Measurements from ENCODE around the gene IL17RA. TPM values are rescaled to one million over a fixed set of nuclear protein-coding genes. Genes with fewer than 3 reads are reported as not detected.
A peak's percentile ranks its signal among the peaks of the same experiment; 100 is the strongest.
"Not testable (repeated sequence)": the region's sequence is repeated elsewhere in the genome, so short reads cannot be mapped to it uniquely, and the experiment has no call there.

IL17RA gene, protein sequence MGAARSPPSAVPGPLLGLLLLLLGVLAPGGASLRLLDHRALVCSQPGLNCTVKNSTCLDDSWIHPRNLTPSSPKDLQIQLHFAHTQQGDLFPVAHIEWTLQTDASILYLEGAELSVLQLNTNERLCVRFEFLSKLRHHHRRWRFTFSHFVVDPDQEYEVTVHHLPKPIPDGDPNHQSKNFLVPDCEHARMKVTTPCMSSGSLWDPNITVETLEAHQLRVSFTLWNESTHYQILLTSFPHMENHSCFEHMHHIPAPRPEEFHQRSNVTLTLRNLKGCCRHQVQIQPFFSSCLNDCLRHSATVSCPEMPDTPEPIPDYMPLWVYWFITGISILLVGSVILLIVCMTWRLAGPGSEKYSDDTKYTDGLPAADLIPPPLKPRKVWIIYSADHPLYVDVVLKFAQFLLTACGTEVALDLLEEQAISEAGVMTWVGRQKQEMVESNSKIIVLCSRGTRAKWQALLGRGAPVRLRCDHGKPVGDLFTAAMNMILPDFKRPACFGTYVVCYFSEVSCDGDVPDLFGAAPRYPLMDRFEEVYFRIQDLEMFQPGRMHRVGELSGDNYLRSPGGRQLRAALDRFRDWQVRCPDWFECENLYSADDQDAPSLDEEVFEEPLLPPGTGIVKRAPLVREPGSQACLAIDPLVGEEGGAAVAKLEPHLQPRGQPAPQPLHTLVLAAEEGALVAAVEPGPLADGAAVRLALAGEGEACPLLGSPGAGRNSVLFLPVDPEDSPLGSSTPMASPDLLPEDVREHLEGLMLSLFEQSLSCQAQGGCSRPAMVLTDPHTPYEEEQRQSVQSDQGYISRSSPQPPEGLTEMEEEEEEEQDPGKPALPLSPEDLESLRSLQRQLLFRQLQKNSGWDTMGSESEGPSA
- 10.9 TPM for total RNA-seq
- long read RNA-seq, partial matches to known transcripts, result 0 of 3 reads
- long read RNA-seq, other reads (novel, unspliced or antisense), result 3 of 3 reads

DNA sequence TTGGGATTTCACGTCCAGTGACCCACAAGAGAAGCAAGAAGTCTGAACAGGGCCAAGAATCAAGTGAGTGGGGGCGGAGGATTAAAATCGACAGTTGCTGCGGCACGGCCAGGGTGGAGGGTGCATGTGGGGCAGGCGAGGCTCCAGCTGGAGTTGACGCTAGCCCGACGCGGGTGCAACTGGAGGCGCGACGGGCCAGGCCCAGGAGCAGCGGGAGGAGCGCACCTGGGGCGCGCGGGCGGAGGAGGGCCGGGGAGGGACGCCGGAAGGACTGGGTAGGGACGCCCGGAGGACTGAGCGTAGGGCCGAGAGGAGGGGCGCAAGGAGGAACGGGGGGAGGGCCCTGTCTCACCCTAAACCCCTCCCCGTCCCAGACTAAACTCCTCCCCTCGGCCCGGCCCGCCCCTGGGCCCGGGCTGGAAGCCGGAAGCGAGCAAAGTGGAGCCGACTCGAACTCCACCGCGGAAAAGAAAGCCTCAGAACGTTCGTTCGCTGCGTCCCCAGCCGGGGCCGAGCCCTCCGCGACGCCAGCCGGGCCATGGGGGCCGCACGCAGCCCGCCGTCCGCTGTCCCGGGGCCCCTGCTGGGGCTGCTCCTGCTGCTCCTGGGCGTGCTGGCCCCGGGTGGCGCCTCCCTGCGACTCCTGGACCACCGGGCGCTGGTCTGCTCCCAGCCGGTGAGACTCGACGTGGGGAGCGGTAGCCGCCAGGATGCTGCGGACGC, at the start of gene IL17RA:
TSS of gene IL17RA (plus strand) at position 447 of the 723 bp plus-strand sequence. CDS start at position 539, 92 bp downstream.
- DNase-seq (ENCODE audit: missing footprints) (peak; percentile 95), ATAC-seq (peak; percentile 99)
- intact Hi-C loops (cut with DNase I), result loop anchor here (1.0 to 5.0 kb wide), 3 partner anchors 38 to 88 kb away; partner anchors contain the start of gene TMEM121B

DNA sequence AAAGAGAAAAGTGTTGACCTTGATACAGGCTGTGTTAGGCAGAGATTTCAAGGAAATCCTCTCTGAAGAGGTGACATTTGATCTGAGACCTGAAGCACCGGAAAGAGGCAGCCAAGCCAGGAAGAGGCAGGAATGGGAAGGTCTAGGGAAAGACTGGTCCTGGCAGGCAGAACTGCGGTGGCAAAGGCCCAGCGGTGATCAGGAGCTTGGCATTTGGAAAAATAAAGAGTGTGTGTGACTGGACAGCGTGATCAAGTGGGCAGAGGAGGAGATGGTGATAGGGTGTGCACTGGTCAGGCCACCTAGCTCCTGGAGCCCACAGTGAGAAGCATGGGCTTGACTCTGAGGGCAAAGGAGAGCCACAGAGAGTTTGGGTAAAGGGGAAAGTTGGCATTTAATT, 49.6 kb upstream of the IL17RA start:
- ATAC-seq, result peak; percentile 23
- no peak for DNase-seq (ENCODE audit: missing footprints)

DNA sequence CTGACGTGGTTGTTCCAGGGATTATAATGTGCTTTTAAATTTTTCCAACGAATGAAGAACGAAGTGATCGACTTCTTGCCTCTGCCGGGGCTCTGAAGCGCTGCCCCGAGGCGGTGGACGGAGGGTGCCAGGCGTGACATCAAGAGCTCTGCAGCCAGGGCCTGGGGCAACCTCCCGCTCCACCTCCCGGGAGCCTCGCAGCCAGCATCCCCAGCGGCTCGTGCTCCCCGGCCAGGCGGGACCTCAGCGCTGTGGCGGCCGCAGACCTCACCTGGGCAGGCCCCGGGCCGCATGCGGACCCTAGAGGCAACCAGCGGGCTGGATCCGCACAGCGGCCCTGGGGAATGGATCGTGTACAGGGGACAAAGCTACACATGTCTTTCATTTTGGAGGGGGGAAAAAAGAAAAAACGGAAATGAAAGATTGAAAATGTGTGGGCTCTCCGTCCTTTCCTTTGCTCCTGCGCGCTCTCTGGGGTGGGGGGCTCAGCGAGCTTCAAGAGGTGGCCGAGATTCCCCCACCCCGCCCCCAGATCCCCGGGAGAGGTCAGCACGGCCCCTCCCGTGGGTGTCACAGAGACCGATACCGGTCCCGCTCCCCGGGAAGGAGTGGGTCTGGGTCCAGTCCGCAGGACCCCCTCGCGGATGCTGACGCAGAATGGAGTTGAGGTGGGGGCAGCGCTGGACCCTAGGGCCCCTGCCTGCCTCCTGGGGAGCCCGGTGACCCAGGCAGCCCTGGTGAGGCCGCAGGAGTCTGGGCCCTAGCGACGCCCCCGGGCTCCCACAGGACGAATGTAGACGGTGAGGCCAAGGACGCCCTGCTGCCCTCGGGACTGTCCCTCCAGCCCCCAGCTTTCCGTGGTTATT, 48.6 kb upstream of the IL17RA start:
- DNase-seq (ENCODE audit: missing footprints); intact Hi-C loops (cut with DNase I): not testable (repeated sequence)
- peak; percentile 61 for ATAC-seq

More for the DNA sequence above, 49.6 kb upstream of the IL17RA start:
- intact Hi-C loops (cut with DNase I), result no loop called here

DNA sequence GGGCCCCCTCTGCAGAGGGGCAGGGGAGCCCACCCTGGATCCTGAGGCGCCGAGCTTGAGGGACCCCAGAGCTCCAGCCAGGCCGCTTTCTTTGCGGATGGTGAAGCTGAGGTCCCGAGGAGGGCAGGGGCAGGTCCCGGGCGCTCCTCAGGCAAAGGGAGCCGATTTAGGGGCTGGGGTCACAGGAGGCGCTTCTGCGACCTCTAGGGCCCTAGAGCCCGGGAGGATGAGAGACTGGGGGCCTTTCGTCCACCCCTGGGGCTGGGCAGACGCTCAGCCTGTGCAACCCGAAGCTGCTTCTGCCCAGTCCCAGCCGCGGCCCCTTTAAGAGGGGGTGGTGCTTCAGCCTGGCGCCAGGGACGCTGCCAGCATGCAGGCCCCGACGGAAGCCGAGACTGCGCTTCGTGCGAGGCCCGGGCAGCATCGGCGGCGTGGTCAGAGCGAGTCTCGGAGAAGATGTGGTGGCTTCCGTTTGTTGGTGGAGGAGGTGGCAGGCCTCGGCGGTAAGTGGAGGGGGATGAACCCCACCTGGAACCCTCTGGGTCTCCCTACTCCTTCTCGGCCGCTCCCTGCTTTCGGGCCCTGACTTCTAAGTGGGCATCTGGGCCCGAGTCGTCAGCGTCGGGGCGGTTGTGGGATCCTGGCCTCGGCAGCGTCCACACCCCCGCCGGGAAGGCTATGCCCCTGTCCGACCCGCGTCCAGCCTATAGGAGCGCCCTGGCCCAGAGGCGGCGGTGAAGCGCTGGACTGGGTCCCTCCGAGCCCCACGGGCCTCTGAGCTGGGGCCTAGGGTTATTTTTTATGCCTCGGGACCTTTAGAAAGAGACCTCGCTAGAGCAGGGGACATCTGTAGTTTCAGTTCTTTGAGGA, 47.7 kb upstream of the IL17RA start:
- DNase-seq (ENCODE audit: missing footprints); intact Hi-C loops (cut with DNase I): not testable (repeated sequence)
- ATAC-seq, result peak; percentile 88

DNA sequence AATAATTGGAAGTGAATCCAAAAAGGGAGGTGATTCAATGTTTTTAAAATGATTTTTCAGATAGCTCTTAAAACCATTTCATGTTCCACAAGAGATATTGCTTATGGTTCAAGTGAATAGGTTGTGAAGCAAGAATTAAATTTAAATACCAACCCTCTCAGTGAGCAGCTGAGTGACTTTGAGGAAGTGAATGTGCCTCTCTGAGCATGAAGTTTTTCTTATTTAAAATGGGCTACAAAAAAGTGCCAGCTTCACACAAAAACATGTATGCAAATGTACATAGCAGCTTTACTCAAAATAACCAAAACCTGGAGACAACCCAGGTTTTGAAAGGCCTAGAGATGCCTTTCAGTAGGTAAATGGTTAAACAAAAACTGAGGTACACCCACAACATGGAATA, 41.3 kb upstream of the IL17RA start:
- no peak for DNase-seq (ENCODE audit: missing footprints)
- ATAC-seq, result no peak
- intact Hi-C loops (cut with DNase I), result no loop called here

DNA sequence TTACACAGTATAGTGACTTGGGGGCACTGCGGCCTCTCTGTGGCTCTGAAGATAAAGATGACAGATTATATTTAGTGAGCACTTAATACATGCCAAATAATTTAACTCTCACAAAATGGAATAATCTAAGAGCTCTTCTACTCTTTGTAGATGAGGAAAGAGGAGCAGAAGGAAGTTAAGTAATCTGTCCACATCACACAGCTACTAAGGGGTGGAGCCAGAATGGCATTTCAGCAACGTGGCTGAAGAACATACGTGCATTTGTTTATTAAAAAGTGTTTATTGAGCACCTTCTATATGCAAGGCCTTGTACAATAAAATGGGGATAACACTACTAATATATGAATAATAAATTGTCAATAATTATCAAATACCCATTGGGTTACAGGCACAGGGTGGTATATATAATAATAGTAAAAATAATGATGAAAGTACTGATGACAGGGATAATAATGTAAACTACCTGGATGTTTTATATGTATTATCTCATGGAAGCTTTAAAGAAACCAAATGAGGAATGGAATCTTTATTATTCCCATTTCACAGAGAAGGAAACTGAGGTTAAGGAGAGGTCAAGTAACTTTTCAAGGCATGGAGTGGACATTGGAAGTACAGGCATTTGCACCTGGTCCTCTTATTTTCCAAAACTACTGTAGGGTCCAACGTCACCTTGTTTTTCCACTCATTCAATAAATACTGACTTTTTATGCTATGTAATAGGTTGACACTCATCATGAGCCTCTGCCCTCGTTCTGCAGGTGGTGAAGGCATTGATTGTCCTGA, 38.0 kb upstream of the IL17RA start:
- intact Hi-C loops (cut with DNase I), result no loop called here
- no peak for DNase-seq (ENCODE audit: missing footprints)
- no peak for ATAC-seq

DNA sequence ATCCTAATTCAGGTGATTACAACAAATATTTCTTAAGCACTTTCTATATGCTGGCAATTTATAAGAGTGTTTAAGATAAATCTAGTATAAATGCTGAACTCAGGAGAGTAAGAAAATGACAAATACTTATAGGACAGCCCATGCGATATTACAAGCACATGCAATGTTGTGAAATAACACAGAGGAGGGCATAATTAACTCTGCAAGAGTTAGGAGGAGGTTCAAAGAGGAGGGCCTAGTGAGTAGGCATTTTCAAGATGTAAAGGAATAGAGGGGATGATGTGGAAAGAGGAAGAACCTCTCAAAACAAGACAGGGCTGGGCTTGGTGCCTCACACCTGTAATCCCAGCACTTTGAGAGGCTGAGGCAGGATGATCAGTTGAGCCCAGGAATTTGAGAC, 37.1 kb upstream of the IL17RA start:
- intact Hi-C loops (cut with DNase I), result no loop called here
- no peak for DNase-seq (ENCODE audit: missing footprints)
- ATAC-seq, result no peak

DNA sequence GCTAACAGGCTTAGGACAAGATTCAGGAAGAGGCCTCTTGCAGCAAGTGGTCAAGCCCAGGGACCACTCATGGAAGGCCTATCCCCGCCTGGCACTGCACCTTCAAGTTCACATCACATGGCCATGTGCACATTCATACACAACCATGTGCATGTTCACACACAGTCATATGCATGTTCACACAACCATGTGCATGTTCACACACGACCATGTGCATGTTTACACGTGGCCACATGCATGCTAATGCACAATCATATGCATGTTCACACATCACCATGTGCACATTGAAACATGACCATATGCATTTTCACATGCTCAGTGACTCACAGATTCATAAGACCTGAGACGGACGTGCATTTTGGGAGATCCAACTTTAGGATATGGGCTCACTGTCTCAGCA, 28.7 kb upstream of the IL17RA start:
- ATAC-seq (no peak), DNase-seq (ENCODE audit: missing footprints) (no peak)
- intact Hi-C loops (cut with DNase I), result loop anchor here (5.0 to 10.0 kb wide), 2 partner anchors 124 to 141 kb away; no protein-coding TSS in a partner anchor

DNA sequence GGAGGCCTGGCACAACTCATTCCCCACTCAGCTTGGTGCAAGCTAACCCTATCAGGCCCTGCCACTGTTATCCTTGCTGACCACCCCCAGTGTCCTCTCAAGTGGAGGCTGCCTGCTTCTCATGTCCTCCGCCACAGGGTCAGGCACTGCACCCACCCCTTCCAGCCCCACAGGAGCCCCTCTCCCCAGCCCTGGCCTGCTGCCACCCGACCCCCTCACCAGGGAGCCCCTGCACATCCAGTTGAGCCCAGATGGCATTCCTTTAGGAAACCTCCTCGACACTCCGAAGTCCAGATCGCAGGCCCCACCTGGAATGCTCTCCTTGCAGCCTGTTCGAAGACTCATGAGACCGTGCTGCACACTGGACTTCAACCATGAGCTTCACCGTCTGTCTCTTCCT, 28.0 kb upstream of the IL17RA start:
- intact Hi-C loops (cut with DNase I), result loop anchor here (5.0 to 10.0 kb wide), 2 partner anchors 125 to 142 kb away; no protein-coding TSS in a partner anchor
- no peak for DNase-seq (ENCODE audit: missing footprints)
- ATAC-seq, result no peak

DNA sequence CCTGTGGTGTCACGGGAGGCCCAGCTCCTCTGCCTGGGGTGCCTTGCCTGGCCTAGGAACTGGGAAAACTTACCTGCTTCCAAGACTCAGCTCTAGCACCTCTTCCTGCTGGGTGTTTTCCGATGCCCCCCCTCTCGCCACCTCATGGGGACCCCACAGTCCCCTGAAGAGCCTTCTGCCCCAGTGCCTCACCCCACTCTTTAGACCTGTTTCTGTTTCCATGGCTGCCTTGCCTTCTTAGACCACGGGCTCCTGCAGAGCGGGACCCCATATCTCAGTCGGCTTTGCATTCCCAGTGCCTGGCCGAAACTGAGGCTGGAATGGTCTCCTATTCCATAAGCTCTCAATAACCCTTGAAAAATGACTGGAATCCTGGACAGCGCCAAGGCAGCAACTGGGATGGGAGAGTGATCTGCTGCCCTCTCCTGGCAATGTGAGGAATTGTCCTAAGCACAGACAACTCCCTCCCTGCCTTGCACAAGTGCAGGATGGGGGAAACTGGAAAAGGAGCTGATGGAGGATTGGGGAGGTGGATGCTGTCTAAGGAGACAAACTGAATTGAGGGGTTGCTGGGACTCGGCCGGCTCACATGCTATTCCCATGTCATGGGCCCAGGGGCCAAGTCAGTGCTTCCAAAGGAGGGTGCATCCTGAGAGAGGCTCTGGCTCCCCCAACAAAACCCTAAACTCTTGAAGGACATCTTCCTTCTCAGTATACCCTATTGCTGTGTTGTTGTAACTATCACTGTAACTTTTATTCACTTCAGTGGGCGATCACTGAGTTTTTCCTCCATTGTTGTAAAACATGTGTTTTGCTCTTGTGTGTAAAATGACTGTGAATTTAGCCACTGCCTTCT, 26.6 kb upstream of the IL17RA start:
- DNase-seq (ENCODE audit: missing footprints) (no peak), ATAC-seq (peak; percentile 79)
- intact Hi-C loops (cut with DNase I), result loop anchor here (5.0 to 10.0 kb wide), 2 partner anchors 126 to 143 kb away; no protein-coding TSS in a partner anchor

DNA sequence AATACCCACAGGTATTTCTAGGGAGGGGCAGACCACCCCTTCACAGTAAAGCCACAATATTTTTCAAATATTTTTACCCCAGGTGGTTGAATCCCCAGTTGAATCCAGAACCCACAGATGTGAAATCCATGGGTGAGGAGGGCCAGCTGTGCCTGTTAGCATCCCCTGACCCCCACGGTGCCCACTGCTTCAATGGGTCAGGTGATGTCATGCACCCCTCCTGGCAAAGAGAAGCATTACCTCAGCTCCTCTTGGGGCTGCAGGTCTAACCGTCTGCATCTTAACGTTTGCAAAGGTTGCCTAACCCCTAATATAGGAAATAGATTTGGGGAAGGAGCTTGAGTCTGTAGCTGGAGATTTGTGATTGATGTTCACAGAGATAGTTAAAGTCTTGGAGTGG, 24.7 kb upstream of the IL17RA start:
- DNase-seq (ENCODE audit: missing footprints) (no peak), ATAC-seq (no peak)
- intact Hi-C loops (cut with DNase I), result no loop called here

DNA sequence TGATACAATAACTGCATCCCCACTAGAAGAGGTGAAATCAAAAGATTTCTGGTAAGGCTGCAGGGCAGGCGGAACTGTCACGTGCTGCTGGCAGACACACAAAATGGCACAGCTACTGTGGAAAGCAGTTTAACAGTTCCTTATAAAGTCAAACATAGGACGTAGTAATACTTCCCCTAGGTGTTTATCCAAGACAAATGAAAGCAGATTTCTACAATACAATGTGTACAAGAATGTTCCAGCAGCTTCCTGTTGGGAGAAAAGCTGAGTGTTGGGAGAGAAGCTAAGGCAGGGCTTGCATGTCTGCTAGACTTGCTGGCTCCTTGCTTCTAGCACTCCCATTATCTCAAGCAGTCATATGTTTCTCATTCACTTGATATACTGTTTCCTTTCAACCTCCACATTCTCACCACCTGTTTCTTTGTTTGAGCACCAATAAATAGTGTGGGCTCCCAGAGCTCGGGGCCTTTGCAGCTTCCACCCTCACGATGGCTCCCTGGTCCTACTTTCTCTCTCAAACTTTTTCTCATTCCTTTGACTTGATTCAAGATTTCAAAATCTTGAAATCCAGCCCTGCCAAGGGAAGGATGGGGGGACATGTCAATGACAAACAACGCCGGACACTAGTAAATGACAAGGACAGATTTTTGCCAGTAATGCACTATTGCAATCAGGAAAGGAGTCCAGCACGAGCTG, 21.2 kb upstream of the IL17RA start:
- intact Hi-C loops (cut with DNase I), result no loop called here
- no peak for DNase-seq (ENCODE audit: missing footprints)

DNA sequence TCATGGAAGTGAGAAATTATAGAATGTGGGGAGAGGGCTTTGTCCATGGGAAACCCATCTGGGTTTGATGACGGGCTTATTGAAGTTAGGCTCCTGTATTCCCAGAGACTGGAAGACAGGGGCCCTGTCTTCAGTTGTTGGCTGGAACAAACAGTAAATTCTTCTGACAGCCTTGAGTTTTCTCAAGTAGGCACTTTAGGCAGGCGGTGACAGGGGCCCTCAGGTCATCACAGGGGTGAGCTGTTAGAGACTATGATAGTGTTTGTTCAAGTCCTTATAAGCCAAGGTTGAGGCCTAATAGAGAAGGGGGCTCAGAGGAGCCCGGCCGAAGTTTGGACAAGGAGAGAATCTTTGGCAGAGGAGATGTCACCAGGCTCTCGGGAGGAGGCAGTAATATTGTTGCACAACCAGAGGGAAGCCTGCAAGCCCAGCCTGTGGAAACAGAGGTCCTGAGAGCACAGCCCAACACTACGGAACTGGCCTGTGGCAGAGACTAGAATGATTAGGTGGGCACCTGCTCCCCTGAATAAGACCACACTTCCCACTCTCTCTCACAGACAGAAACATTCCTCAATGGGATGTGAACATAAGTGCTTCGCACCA, 20.2 kb upstream of the IL17RA start:
- DNase-seq (ENCODE audit: missing footprints) (no peak), ATAC-seq (no peak)
- intact Hi-C loops (cut with DNase I), result no loop called here

More for the DNA sequence above, 21.2 kb upstream of the IL17RA start:
- ATAC-seq, result no peak

DNA sequence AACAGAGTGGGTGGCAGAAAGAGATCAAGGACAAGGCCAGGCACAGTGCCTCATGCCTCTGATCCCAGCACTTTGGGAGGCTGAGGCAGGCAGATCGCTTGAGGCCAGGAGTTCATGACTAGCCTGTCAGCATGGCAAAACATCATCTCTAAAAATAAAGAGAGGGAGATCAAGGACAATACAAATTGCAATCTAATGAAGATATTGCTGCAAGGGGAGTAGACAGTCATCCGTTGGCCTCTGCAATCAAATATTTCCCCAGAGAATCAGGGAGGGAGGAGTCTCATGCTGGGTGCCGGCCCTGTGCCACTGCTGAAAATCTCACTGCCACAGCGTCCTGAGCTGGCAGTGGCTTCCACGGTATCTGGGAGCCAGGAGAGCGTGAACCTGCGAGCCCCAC, 19.4 kb upstream of the IL17RA start:
- intact Hi-C loops (cut with DNase I), result no loop called here
- DNase-seq (ENCODE audit: missing footprints) (no peak), ATAC-seq (no peak)

Data from Right ventricle myocardium inferior (tissue), 1 donor.